ENCODE results near the gene TMEM273. TPM values are rescaled to one million over a fixed set of nuclear protein-coding genes. Genes with fewer than 3 reads are reported as not detected.

The TMEM273 gene
- total RNA-seq, 1 experiment from 2014 or later: 0.09 TPM

GRCh38 chr10:49174261-49174925, 13.8 kb downstream of the TMEM273 start:
- DNase-seq (ENCODE audit: low spot score): no peak
- peaks cover 7% of the 10 kb centered on the region; the same call in 1 of the 2 replicates for H3K4me1 Mint-ChIP-seq
- ChIA-PET CTCF (interaction anchor here (1.6 to 2.7 kb wide), 3 partner anchors 10 to 234 kb away, joined by 5 to 12 read pairs (median 8); no protein-coding TSS in a partner anchor), POLR2A (no interaction called here)
- no peaks in the 10 kb centered on the region for H3K27me3 Mint-ChIP-seq (ENCODE audit: low read depth)
- no peak for TF ChIP-seq TP53 (CRISPR knock-in tag; IDR thresholded peaks at IDR 0.05)
- no peak for TF ChIP-seq ZNF317 (CRISPR knock-in tag; IDR thresholded peaks at IDR 0.05; ENCODE audit: borderline replicate concordance, low read depth)
- TF ChIP-seq FOXK1 (CRISPR knock-in tag; IDR thresholded peaks at IDR 0.05): no peak
- no peak for TF ChIP-seq GRHL2 (CRISPR knock-in tag; IDR thresholded peaks at IDR 0.05; ENCODE audit: insufficient replicate concordance, severe bottlenecking)
- no peak for TF ChIP-seq IRF1 (CRISPR knock-in tag; IDR thresholded peaks at IDR 0.05)
- TF ChIP-seq ERG (CRISPR knock-in tag; IDR thresholded peaks at IDR 0.05): no peak
- no peak overlapping the region for H3K4me3 Mint-ChIP-seq
- ATAC-seq: no peak
- no peak overlapping the region for H3K27ac Mint-ChIP-seq
- H3K9me3 Mint-ChIP-seq: no peaks in the 10 kb centered on the region
- no peaks in the 10 kb centered on the region for H3K36me3 Mint-ChIP-seq

GRCh38 chr10:49173853-49174252, 14.3 kb downstream of the TMEM273 start:
- ChIA-PET CTCF (interaction anchor here (1.1 to 2.0 kb wide), 3 partner anchors 10 to 235 kb away, joined by 3 to 5 read pairs (median 4); no protein-coding TSS in a partner anchor), POLR2A (no interaction called here)
- ATAC-seq (no peak), DNase-seq (ENCODE audit: low spot score) (no peak)
- Mint-ChIP-seq H3K36me3 (no peaks in the 10 kb centered on the region), H3K4me3 (no peak overlapping the region), H3K9me3 (no peaks in the 10 kb centered on the region), H3K27ac (no peak overlapping the region), H3K4me1 (peaks cover 7% of the 10 kb centered on the region; the same call in 1 of the 2 replicates), H3K27me3 (ENCODE audit: low read depth) (no peaks in the 10 kb centered on the region)
- no peak for TF ChIP-seq ELF4 (CRISPR knock-in tag; IDR thresholded peaks at IDR 0.05; ENCODE audit: low read depth)
- TF ChIP-seq NFE2L1 (CRISPR knock-in tag; IDR thresholded peaks at IDR 0.05): no peak
- TF ChIP-seq ZNF219 (CRISPR knock-in tag; IDR thresholded peaks at IDR 0.05; ENCODE audit: borderline replicate concordance): no peak
- no peak for TF ChIP-seq HMGA2 (CRISPR knock-in tag; IDR thresholded peaks at IDR 0.05)
- no peak for TF ChIP-seq ARID4B (CRISPR knock-in tag; IDR thresholded peaks at IDR 0.05; ENCODE audit: borderline replicate concordance)
- TF ChIP-seq EMX1 (CRISPR knock-in tag; IDR thresholded peaks at IDR 0.05): no peak
- TF ChIP-seq ZNF138 (CRISPR knock-in tag; conservative IDR thresholded peaks at IDR 0.05): no peak
- TF ChIP-seq E2F4 (CRISPR knock-in tag; IDR thresholded peaks at IDR 0.05; ENCODE audit: borderline replicate concordance, low read depth): no peak
- TF ChIP-seq FOXP1 (CRISPR knock-in tag; IDR thresholded peaks at IDR 0.05; ENCODE audit: borderline replicate concordance): no peak
- TF ChIP-seq ZSCAN18 (CRISPR knock-in tag; IDR thresholded peaks at IDR 0.05): no peak
- TF ChIP-seq ZNF512 (CRISPR knock-in tag; IDR thresholded peaks at IDR 0.05; ENCODE audit: borderline replicate concordance): no peak
- TF ChIP-seq E2F5 (CRISPR knock-in tag; IDR thresholded peaks at IDR 0.05): no peak
- no peak for TF ChIP-seq AR (CRISPR knock-in tag; IDR thresholded peaks at IDR 0.05)
